Thyroid gland (tissue), 4 donors: Measurements from ENCODE around the gene KLK14. TPM values are rescaled to one million over a fixed set of nuclear protein-coding genes. Genes with fewer than 3 reads are reported as not detected.

Experiments
- DNase-seq, 2 donors: peaks; one replicate each; pipeline ENCODE4 v3.0.0-alpha.2; 2019
- H3K27ac ChIP-seq, 3 donors: fragments of 200-600 bp; sonication (generic); 1 replicate in 2 of 3; 2 replicates in 1 of 3; pipeline ENCODE4 v1.5.1; 2016 to 2019; ENCODE audit warnings: mild to moderate bottlenecking in 1 of 3, moderate library complexity in 1 of 3
- H3K27me3 ChIP-seq: fragments of 200-600 bp; sonication (generic); one replicate; pipeline ENCODE4 v1.5.1; 2019
- H3K36me3 ChIP-seq, 2 donors: fragments of 200-600 bp; sonication (generic); one replicate each; pipeline ENCODE4 v1.5.1; 2016 to 2019
- H3K4me1 ChIP-seq, 2 donors: fragments of 200-600 bp; sonication (generic); one replicate each; pipeline ENCODE4 v1.5.1; 2017 to 2019
- H3K4me3 ChIP-seq, 3 donors: fragments of 200-600 bp; sonication (generic); replicated peaks in 1 of 3; 1 replicate in 2 of 3; 2 replicates in 1 of 3; pipeline ENCODE4 v1.5.1; 2016; ENCODE audit warnings: mild to moderate bottlenecking in 1 of 3
- H3K9me3 ChIP-seq: fragments of 200-600 bp; sonication (generic); one replicate; pipeline ENCODE4 v1.5.1; 2017
- POLR2A ChIP-seq, 2 donors: fragments of 450-650 bp; IDR thresholded peaks; one replicate each; pipeline ENCODE4 v1.6.1; 2017; ENCODE audit warnings: antibody characterized with exemption in 2 of 2, mild to moderate bottlenecking in 2 of 2, moderate library complexity in 1 of 2
- whole genome bisulfite sequencing, 2 donors: methylation state at CpG; one replicate each; pipeline ENCODE4 v1.1.5; 2017; 5-methylcytosine and 5-hydroxymethylcytosine counted together
- intact Hi-C: fragments of 100-400 bp; cut with DNase I; formaldehyde crosslinking; loops from one replicate; pipeline ENCODE4 v1.15.1; 2023
- total RNA-seq, 4 donors: library from RNA; depleted of rRNA; stranded (reverse); fragments of >200 nt; gene quantifications; one replicate each; pipeline ENCODE4 v1.2.3, GENCODE V29; 2016
- TF ChIP-seq, protein P1 (sequence below), 6 experiments: fragments of 200-600 bp in 3 of 6; fragments of 450-650 bp in 3 of 6; sonication (generic) in 3 of 6; IDR thresholded peaks; one replicate each; pipeline ENCODE4 v1.5.1; 2016 to 2019; ENCODE audit warnings: antibody characterized with exemption in 6 of 6, mild to moderate bottlenecking in 2 of 6, inconsistent platforms in 1 of 6, moderate library complexity in 1 of 6

The KLK14 gene
- total RNA-seq, 4 donors from 2014 or later = not detected

- TF ChIP-seq POLR2A (IDR thresholded peaks at IDR 0.05) = no peak
- TF ChIP-seq, protein P1, sequence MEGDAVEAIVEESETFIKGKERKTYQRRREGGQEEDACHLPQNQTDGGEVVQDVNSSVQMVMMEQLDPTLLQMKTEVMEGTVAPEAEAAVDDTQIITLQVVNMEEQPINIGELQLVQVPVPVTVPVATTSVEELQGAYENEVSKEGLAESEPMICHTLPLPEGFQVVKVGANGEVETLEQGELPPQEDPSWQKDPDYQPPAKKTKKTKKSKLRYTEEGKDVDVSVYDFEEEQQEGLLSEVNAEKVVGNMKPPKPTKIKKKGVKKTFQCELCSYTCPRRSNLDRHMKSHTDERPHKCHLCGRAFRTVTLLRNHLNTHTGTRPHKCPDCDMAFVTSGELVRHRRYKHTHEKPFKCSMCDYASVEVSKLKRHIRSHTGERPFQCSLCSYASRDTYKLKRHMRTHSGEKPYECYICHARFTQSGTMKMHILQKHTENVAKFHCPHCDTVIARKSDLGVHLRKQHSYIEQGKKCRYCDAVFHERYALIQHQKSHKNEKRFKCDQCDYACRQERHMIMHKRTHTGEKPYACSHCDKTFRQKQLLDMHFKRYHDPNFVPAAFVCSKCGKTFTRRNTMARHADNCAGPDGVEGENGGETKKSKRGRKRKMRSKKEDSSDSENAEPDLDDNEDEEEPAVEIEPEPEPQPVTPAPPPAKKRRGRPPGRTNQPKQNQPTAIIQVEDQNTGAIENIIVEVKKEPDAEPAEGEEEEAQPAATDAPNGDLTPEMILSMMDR (IDR thresholded peaks at IDR 0.05) = no peak
- H3K4me1 ChIP-seq = peaks cover 0 to 1% of the 10 kb centered on the region in 2 donors
- intact Hi-C loops = no loop called here
- no peak overlapping the region for H3K27ac ChIP-seq
- no peaks in the 10 kb centered on the region for H3K9me3 ChIP-seq
- no peak overlapping the region for H3K4me3 ChIP-seq
- H3K36me3 ChIP-seq = no peaks in the 10 kb centered on the region
- WGBS, 2 donors = 55 to 67% methylated on average over 6 of the region's 6 CpGs
- no peak for DNase-seq
- no peaks in the 10 kb centered on the region for H3K27me3 ChIP-seq
Observed at GRCh38 chr19:51123381-51123800, 40.7 kb upstream of the KLK14 start.

GRCh38 chr19:51122112-51122981 is 39.7 kb upstream of the KLK14 start:
- DNase-seq = no peak
- 63 to 67% methylated on average over 21 to 22 of the region's 22 CpGs for WGBS, 2 donors
- no peak for TF ChIP-seq POLR2A (IDR thresholded peaks at IDR 0.05)
- TF ChIP-seq, protein P1 (IDR thresholded peaks at IDR 0.05) = no peak
- Histone ChIP-seq H3K9me3 (no peaks in the 10 kb centered on the region), H3K4me1 (no peaks in the 10 kb centered on the region), H3K27me3 (no peaks in the 10 kb centered on the region), H3K4me3 (no peak overlapping the region), H3K27ac (no peak overlapping the region), H3K36me3 (no peaks in the 10 kb centered on the region)
- intact Hi-C loops = no loop called here

DNA sequence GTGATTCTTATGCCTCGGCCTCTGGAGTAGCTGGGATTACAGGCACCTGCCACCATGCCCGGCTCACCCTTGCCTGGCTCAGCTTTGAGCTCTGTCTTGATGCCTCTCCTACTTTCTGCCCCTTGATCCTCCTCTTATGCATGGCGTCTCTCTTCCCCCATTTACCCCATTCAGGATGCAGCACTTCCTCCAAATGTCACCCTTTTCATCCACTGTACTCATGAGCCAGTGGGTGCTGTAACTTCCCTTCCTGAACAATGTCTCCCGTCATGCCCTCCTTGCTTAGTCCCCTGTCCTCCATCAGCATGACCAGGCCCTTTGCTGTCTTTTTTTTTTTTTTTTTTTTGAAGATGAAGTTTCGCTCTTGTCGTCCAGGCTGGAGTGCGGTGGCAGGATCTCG is 38.6 kb upstream of the KLK14 start:
- intact Hi-C loops = no loop called here
- Histone ChIP-seq H3K9me3 (no peaks in the 10 kb centered on the region), H3K27ac (no peak overlapping the region), H3K27me3 (no peaks in the 10 kb centered on the region), H3K36me3 (no peaks in the 10 kb centered on the region), H3K4me1 (no peaks in the 10 kb centered on the region), H3K4me3 (no peak overlapping the region)
- TF ChIP-seq POLR2A (IDR thresholded peaks at IDR 0.05) = no peak
- TF ChIP-seq, protein P1 (IDR thresholded peaks at IDR 0.05) = no peak
- DNase-seq = no peak
- 84% methylated on average over 8 of the region's 8 CpGs for WGBS, 2 donors

- Histone ChIP-seq H3K27me3 (no peaks in the 10 kb centered on the region), H3K27ac (no peak overlapping the region), H3K4me3 (no peak overlapping the region), H3K9me3 (no peaks in the 10 kb centered on the region), H3K4me1 (no peaks in the 10 kb centered on the region), H3K36me3 (no peaks in the 10 kb centered on the region)
- intact Hi-C loops = no loop called here
- WGBS, 2 donors = 85 to 91% methylated on average over 6 of the region's 6 CpGs
- no peak for DNase-seq
- no peak for TF ChIP-seq POLR2A (IDR thresholded peaks at IDR 0.05)
- TF ChIP-seq, protein P1 (IDR thresholded peaks at IDR 0.05) = no peak
Observed at GRCh38 chr19:51120160-51120559, 37.5 kb upstream of the KLK14 start.

GRCh38 chr19:51119611-51120010 is 36.9 kb upstream of the KLK14 start:
- intact Hi-C loops = no loop called here
- TF ChIP-seq, protein P1 (IDR thresholded peaks at IDR 0.05) = no peak
- TF ChIP-seq POLR2A (IDR thresholded peaks at IDR 0.05) = no peak

More at GRCh38 chr19:51119611-51120010, 36.9 kb upstream of the KLK14 start:
- Histone ChIP-seq H3K4me3 (no peak overlapping the region), H3K27ac (no peak overlapping the region), H3K4me1 (no peaks in the 10 kb centered on the region), H3K27me3 (no peaks in the 10 kb centered on the region), H3K36me3 (no peaks in the 10 kb centered on the region), H3K9me3 (no peaks in the 10 kb centered on the region)
- 85 to 92% methylated on average over 6 of the region's 6 CpGs for WGBS, 2 donors
- no peak for DNase-seq
